Stimulated activated naive CD8-positive, alpha-beta T cell treated with anti-CD3 and anti-CD28 coated beads, Interleukin-15, Interleukin-2, amounts not matched to agents 100 ng/mL and 50 ng/mL, for 24 hours (primary cell): ENCODE measurements around the gene KHNYN.
"Not testable (repeated sequence)": the region's sequence is repeated elsewhere in the genome, so short reads cannot be mapped to it uniquely, and the experiment has no call there.

ENCODE experiments used
- H3K27ac Mint-ChIP-seq: one replicate; pipeline ENCODE4 v1.8.0; 2021; ENCODE audit warnings: mild to moderate bottlenecking, mixed read lengths
- H3K27me3 Mint-ChIP-seq: one replicate; pipeline ENCODE4 v1.8.0; 2021; ENCODE audit warnings: mixed read lengths
- H3K36me3 Mint-ChIP-seq: one replicate; pipeline ENCODE4 v1.8.0; 2021; ENCODE audit warnings: low read depth, mixed read lengths
- H3K4me1 Mint-ChIP-seq: one replicate; pipeline ENCODE4 v1.8.0; 2021; ENCODE audit warnings: low read depth, mixed read lengths
- H3K4me3 Mint-ChIP-seq: one replicate; pipeline ENCODE4 v1.8.0; 2021; ENCODE audit warnings: mild to moderate bottlenecking, mixed read lengths
- H3K9me3 Mint-ChIP-seq: one replicate; pipeline ENCODE4 v1.8.0; 2021; ENCODE audit warnings: mixed read lengths

Gene KHNYN

DNA sequence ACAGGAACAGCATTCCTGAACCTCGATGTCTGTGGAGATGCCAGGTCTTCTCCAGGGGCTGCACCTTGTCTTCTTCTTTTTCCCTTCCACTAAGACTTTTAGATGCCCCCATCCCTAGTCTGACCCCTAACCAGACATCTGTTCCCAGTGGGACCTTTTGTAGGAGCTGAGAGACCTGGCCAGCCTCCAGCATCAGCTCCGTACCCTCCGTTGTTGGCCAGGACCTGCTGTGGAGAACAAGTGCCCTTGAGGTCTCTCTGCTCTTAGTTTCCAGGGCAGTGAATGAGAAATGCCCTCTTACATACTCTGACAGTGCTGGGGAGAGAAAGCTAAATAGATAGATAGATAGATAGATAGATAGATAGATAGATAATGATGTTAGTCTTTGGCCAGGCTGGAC lies 29.6 kb downstream of the KHNYN start:
- H3K27me3 Mint-ChIP-seq = no peaks in the 10 kb centered on the region
- H3K4me1 Mint-ChIP-seq = peaks cover 11% of the 10 kb centered on the region
- H3K36me3 Mint-ChIP-seq = peaks cover 13% of the 10 kb centered on the region
- H3K9me3 Mint-ChIP-seq = peaks cover 3% of the 10 kb centered on the region
- H3K27ac Mint-ChIP-seq = no peak overlapping the region
- H3K4me3 Mint-ChIP-seq = no peak overlapping the region

DNA sequence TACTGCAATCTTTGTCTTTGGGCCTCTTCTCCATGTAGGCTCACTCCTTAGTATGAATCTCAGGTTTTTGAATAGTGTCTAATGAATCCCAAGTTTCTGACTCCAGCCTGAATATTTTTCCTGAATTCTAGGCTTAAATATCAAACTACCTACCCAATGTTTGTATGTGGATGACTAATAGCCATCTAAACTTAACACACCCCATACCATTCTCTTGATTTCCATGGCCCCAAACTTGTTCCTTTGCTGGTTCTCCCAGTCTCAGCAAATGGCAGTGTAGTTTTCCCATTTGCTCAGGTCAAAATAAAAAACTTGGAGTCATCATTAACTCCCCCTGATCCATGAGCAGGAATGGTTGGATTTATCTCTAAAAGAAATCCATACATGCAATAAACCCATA lies 31.6 kb downstream of the KHNYN start:
- no peaks in the 10 kb centered on the region for H3K27me3 Mint-ChIP-seq
- no peak overlapping the region for H3K27ac Mint-ChIP-seq
- H3K4me3 Mint-ChIP-seq = no peak overlapping the region
- H3K9me3 Mint-ChIP-seq = peaks cover 3% of the 10 kb centered on the region
- peaks cover 8% of the 10 kb centered on the region for H3K36me3 Mint-ChIP-seq
- H3K4me1 Mint-ChIP-seq = peaks cover 29% of the 10 kb centered on the region

DNA sequence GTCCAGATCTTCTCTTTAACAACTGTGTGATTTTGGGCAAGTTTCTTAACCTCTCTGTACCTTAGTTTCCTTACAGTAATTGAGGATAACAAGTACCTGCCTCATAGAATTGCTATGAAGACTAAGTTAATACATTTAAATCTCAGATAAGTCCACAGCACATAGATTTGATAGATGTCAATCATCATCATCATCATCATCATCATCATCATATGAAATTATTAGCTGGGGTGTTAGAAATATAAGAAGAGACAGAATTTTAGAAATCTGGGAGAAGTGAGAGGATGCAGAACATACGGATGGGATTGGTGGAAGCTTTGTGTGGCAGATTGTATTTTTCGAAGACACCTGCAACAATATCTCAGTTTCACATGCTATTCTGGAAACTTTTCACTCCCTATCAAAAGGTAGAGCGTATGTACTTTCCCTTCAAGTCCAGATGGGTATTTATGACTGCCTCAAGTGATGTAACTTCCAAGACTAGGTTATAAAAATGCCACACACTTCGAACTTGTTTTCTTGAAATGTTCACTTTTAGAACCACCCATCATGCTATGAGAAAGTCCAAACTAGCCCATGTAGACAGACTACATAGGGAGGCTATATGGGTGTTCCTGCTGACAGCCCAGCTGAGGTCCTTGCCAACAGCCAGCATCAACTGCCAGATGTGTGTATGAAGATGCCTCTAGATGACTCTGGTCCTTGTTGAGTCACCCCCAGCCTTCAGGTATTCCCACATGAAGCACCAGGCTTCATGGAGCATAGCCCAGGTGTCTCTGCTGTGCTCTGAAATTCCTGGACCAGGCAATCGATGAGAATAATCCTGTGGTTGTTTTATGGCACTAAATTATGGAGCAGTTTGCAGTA lies 33.5 kb downstream of the KHNYN start:
- H3K27ac Mint-ChIP-seq = no peak overlapping the region
- no peaks in the 10 kb centered on the region for H3K27me3 Mint-ChIP-seq
- H3K4me3 Mint-ChIP-seq = no peak overlapping the region

DNA sequence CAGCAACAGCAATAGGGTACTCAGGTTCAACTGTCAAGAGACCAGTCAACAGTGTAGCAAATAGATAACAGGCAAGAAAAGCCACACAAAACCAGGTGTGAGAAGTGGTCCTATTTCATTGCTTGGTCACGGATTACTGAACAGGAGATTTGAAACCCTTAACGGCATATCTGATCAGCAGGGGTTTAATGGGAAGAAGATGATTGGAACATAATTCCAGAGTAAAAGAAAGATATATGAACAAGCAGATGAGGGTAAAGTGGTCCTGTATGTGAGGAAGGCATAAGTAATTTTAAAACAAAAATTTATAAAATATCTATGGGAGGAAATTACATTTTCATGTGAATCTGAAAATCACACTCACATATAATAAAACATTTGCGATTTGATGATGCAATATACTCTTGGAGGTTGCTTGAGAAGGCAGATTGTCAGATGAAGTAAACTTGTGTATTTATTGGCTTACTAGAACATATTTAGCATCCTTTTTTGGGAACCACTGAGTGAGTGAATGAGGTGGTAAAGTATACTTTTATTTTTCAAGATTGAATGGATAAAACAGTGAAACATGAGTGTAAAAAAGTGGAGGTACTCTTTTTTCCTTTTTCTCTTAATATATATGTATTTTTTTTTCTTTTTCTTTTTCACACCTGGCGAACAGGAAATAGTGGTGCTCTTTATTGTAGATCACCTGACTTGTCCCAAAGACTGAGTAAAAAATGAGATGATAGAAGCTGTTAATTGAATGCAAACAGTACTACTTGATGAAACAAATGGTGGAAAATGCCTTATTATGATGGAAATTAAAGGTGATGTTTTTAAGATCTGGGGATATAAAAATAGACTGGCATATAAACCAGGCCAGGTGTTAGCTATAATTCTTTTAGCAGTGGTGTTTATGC lies 34.4 kb downstream of the KHNYN start:
- Mint-ChIP-seq H3K4me1 (peaks cover 29% of the 10 kb centered on the region), H3K4me3 (no peak overlapping the region), H3K27ac (no peak overlapping the region), H3K36me3 (peaks cover 4% of the 10 kb centered on the region), H3K27me3 (no peaks in the 10 kb centered on the region), H3K9me3 (peaks cover 3% of the 10 kb centered on the region)

More for the DNA sequence above, 33.5 kb downstream of the KHNYN start:
- Mint-ChIP-seq H3K36me3 (peaks cover 4% of the 10 kb centered on the region), H3K4me1 (peaks cover 29% of the 10 kb centered on the region), H3K9me3 (peaks cover 3% of the 10 kb centered on the region)

DNA sequence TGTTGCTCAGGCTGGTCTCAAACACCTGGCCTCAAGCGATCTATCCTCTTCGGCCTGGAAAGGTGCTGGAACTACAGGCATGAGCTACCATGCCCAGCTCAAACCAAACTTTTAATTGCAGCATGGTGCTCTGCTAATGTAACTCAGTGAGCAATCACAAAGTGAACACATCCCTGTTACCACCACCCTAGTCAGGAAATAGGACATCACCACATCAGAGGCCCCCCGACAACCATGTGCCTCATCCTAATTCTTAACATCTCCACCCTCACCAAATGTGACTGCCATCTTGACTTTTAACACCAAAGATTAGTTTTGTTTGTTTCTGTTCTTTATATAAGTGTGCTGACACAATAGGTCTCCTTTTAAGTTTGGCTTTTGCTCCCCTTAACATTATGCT lies 35.6 kb downstream of the KHNYN start:
- Mint-ChIP-seq H3K4me3 (no peak overlapping the region), H3K4me1 (peaks cover 29% of the 10 kb centered on the region), H3K27ac (peak overlapping the region; percentile 56), H3K36me3 (peaks cover 4% of the 10 kb centered on the region), H3K9me3 (peaks cover 3% of the 10 kb centered on the region), H3K27me3 (no peaks in the 10 kb centered on the region)

DNA sequence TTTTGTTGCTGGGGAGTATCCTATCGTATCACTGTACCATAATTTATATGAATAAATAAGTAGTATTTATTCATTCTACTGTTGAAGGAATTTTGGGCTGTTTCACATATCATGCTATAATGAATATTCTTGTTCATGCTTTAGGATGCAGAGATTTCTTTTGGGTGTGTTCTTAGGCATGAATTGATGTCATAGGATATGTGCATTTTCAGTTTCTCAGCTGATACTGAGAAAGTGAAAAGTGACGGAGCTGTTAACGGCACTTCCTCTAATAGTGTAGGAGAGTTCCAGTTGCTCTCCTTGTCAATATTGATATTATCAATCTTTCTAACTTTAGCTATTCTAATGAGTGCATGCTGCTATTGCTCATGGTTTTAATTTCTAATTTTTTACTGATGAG lies 36.1 kb downstream of the KHNYN start:
- H3K4me3 Mint-ChIP-seq = no peak overlapping the region
- peaks cover 29% of the 10 kb centered on the region for H3K4me1 Mint-ChIP-seq
- H3K27me3 Mint-ChIP-seq = no peaks in the 10 kb centered on the region
- H3K9me3 Mint-ChIP-seq = peaks cover 3% of the 10 kb centered on the region
- no peak overlapping the region for H3K27ac Mint-ChIP-seq
- peaks cover 4% of the 10 kb centered on the region for H3K36me3 Mint-ChIP-seq

DNA sequence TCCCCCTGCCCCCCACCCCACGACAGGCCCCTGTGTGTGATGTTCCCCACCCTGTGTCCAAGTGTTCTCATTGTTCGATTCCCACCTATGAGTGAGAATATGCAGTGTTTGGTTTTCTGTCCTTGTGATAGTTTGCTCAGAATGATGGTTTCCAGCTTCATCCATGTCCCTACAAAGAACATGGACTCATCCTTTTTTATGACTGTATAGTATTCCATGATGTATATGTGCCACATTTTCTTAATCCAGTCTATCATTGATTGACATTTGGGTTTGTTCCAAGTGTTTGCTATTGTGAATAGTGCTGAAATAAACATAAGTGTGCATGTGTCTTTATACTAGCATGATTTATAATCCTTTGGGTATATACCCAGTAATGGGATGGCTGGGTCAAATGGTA lies 40.7 kb downstream of the KHNYN start:
- not testable (repeated sequence) for H3K4me3 Mint-ChIP-seq, H3K27ac Mint-ChIP-seq, H3K27me3 Mint-ChIP-seq, H3K9me3 Mint-ChIP-seq, H3K4me1 Mint-ChIP-seq, H3K36me3 Mint-ChIP-seq

DNA sequence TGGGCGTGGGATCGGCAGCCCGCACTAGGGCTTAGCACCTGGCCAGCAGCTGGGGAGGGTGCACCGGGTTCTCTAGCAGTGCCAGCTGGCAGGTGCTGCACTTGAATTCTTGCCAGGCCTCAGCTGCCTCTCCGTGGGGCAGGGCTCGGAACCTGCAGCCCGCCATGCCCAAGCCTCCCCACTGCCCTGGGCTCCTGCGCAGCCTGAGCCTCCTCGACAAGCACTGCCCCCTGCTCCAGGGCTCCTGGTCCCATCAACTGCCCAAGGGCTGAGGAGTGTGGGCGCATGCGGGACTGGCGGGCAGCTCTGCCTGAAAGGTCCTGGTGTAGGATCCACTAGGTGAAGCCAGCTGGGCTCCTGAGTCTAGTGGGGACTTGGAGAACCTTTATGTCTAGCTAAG lies 43.5 kb downstream of the KHNYN start:
- Mint-ChIP-seq H3K9me3 (no peaks in the 10 kb centered on the region), H3K36me3 (peaks cover 5% of the 10 kb centered on the region), H3K27ac (no peak overlapping the region), H3K27me3 (no peaks in the 10 kb centered on the region), H3K4me3 (no peak overlapping the region), H3K4me1 (no peaks in the 10 kb centered on the region)

DNA sequence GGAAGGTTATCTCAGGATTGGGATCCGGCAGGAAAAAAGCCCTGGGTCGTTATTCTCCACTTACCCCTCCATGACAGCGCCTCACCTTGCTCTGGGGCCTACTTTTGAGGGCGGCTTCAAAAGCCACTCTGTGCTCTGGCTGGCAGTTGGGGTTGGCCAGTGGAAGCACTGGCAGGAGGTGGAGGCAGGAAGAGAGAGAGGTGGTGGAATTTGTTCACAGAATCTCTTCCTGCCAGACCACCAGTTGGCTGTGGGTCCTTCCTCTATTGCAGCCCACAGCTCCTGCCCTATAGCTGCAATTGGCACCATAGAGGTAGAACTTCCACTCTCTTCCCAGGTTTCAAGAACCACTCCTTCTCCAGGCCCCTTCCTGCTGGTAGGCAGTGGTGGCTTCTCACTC lies 45.5 kb downstream of the KHNYN start:
- Mint-ChIP-seq H3K27ac (no peak overlapping the region), H3K9me3 (no peaks in the 10 kb centered on the region), H3K4me1 (no peaks in the 10 kb centered on the region), H3K4me3 (no peak overlapping the region), H3K27me3 (no peaks in the 10 kb centered on the region), H3K36me3 (peaks cover 5% of the 10 kb centered on the region)

DNA sequence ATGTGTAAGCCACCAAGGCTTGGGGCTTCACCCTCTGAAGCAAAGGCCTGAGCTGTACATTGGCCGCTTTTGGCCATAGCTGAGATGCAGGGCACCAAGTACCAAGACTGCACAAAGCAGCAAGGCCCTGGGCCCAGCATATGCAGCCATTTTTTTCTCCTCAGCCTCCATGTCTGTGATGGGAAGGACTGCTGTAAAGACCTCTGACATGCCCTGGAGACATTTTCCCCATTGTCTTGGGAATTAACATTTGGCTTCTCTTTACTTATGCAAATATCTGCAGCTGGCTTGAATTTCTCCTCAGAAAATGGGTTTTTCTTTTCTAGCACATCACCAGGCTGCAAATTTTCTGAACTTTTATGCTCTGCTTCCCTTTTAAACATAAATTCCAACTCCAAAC lies 50.2 kb downstream of the KHNYN start:
- peaks cover 25% of the 10 kb centered on the region for H3K4me1 Mint-ChIP-seq
- H3K27ac Mint-ChIP-seq, H3K9me3 Mint-ChIP-seq, H3K27me3 Mint-ChIP-seq, H3K4me3 Mint-ChIP-seq, H3K36me3 Mint-ChIP-seq: not testable (repeated sequence)

DNA sequence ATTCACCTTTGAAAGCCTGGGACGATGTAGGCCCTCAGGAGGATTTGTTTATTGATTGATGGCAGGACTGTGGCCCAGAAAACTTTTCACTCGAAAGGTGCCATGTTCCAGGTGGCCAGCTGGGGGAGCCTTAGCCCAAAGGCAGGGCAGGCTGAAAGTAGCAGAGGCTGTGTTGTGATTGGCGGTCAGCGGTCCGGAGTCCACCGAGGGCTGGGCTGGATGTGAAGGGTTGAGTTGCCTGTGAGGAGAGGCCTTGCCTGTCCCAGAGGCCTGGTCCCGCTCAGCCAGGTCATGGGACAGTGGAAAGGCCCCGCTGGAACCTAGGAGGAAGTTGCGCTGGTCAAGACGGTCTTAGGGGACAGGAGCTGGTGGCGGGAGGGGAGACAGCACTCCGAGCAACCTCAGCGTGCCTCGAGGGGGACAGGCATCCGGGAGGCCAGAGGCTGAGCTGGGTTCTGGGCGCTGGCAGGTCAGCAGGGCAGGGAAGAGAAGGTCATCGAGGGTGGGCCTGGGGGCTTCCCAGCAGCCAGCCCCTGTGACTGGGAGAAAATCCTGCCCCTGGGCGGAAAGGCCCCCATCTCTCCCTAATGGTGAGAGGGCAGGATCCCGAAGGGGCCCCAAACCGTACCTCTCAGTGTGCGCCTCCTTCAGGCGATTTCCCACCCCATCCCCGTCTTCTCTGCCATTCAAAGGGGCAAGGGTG lies 52.0 kb downstream of the KHNYN start:
- H3K4me1 Mint-ChIP-seq = peaks cover 25% of the 10 kb centered on the region
- H3K36me3 Mint-ChIP-seq = no peaks in the 10 kb centered on the region
- peak overlapping the region; percentile 83 for H3K27ac Mint-ChIP-seq
- H3K9me3 Mint-ChIP-seq = no peaks in the 10 kb centered on the region
- peak overlapping the region; percentile 60 for H3K4me3 Mint-ChIP-seq
- H3K27me3 Mint-ChIP-seq = no peaks in the 10 kb centered on the region

DNA sequence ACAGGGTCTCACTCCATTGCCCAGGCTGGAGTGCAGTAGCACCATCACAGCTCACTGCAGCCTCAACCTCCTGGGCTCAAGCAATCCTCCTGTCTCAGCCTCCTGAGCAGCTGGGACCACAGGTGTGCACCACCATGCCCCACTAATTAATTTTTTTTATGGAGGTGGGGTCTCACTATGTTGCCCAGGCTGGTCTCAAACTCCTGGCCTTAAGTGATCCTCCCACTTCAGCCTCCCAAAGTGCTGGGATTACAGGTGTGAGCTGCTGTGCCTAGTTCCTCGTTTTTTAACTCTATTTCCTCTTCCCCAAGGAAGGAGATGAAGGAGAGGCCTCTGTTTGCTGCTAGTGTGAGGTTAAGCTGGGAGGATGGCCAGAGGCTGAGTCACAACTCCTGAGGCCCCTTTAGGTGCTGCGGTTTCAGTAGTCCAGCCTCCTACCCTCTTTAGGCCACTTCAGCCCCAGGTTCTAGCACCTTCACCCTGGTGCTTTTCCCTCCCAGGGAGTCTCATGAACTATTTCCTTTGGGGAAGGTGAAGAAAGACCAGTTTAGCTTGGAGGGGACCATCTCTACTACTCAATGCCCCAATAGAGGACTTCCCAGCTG lies 53.0 kb downstream of the KHNYN start:
- not testable (repeated sequence) for H3K27me3 Mint-ChIP-seq, H3K9me3 Mint-ChIP-seq, H3K27ac Mint-ChIP-seq, H3K36me3 Mint-ChIP-seq, H3K4me3 Mint-ChIP-seq
- peaks cover 25% of the 10 kb centered on the region for H3K4me1 Mint-ChIP-seq

DNA sequence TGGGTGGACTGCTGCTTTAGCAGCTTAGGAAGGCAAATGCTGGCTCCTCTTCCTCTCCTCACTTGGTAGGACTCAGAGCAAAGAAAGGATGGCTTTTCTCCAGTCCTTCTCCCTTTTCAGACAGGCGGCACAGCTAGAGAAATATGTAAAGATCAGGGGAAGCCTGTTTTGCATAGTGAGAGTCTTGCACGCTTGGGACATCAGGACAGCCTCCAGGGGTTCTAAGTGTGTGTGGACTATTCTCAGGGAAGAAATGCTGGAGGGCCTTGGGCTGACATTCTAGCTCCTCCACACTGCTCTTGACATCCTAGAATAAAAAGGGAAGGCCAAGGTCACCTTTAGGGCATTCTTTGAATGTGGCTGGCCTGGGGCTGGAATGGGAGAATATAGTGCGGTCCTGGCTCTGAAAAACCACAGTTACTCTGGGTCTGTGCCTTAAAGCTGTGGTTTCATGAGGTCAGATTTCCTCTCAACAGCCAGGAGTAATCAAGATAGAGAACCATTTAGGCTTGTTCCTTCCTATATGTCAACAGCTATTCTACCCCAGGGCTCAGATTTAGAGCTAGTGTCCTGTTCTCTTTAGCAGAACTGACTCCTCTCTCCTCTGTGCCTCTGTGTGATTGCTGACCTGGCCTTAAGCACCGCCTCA lies 54.0 kb downstream of the KHNYN start:
- H3K9me3 Mint-ChIP-seq = no peaks in the 10 kb centered on the region
- H3K27ac Mint-ChIP-seq = peak overlapping the region; percentile 13
- no peak overlapping the region for H3K4me3 Mint-ChIP-seq
- H3K36me3 Mint-ChIP-seq = no peaks in the 10 kb centered on the region
- H3K27me3 Mint-ChIP-seq = no peaks in the 10 kb centered on the region
- peaks cover 25% of the 10 kb centered on the region for H3K4me1 Mint-ChIP-seq
